ENCODE measurements around the gene ABCA1.

Gene ABCA1

GRCh38 chr9:104738452-104738851 lies 189.5 kb downstream of the ABCA1 start:
- H3K27ac ChIP-seq (ENCODE audit: low read depth, low read length, severe bottlenecking), result no peak overlapping the region
- no peaks in the 10 kb centered on the region for H3K4me1 ChIP-seq (ENCODE audit: control insufficient read depth, insufficient read depth, low read length, poor library complexity, severe bottlenecking)
- 64 to 85% methylated on average over 2 of the region's 3 CpGs for WGBS, 2 experiments (ENCODE audit: insufficient coverage in 2 of 2)
- H3K4me3 ChIP-seq (ENCODE audit: extremely low read depth, insufficient read depth, low read length, poor library complexity, severe bottlenecking), result no peak overlapping the region
- H3K9me3 ChIP-seq (ENCODE audit: control insufficient read depth, low read length), result no peaks in the 10 kb centered on the region
- H3K36me3 ChIP-seq (ENCODE audit: control insufficient read depth, insufficient read depth, low read length), result no peaks in the 10 kb centered on the region

All from mesodermal cell (in vitro differentiated cells).